Posterior vena cava (tissue), 2 donors: Measurements from ENCODE around the gene TRIOBP. TPM values are rescaled to one million over a fixed set of nuclear protein-coding genes. Genes with fewer than 3 reads are reported as not detected.
A peak's percentile ranks its signal among the peaks of the same experiment; 100 is the strongest.

Source experiments
- DNase-seq: peaks from one replicate; pipeline ENCODE4 v3.0.0-alpha.2; 2020; ENCODE audit warnings: low spot score
- intact Hi-C, 2 donors: fragments of 100-400 bp; cut with DNase I; formaldehyde crosslinking; loops; one replicate each; pipeline versions ENCODE4 v1.14.1 to v1.14.2; 2022 to 2023
- total RNA-seq, 2 donors: library from RNA; stranded (reverse); fragmentation: NEBNext Ultra II Directional; extraction: Animal tissue kit (Norgen Biotek cat#: 25700); gene quantifications; one replicate each; pipeline ENCODE4 v1.2.1, GENCODE V29; 2021
- donor health status: DM: yes; HTN: yes; CAD: no.
- donor health status: DM: yes; HTN: yes; CAD: no.

Gene TRIOBP
- total RNA-seq, 2 donors from 2014 or later: 93.8 to 95.8 TPM

DNA sequence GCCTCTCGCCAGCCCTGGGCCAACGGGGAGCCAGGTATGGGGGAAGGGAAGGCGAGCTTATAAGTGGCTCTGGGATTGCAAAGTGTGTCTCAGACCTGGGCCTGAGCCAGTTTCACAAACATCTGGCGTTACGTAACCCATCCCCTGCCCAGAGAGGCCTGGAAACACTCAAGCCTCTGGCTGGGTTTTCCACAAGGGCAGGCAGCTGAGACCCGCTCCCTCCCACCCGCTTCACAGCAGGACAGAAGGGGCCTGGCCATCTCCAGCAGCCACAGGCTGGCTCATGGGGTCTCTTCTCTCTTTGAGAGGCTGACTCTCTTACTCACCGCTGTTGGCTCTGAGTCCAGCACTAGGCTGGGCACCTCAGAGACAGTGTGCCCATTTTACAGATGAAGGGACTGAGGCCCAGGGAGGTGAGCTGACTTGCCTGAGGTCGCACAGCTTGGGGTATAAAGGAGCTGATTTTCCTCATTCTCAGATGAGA, 44.5 kb downstream of the TRIOBP start:
- intact Hi-C loops: no loop called here
- peak; percentile 93 for DNase-seq

DNA sequence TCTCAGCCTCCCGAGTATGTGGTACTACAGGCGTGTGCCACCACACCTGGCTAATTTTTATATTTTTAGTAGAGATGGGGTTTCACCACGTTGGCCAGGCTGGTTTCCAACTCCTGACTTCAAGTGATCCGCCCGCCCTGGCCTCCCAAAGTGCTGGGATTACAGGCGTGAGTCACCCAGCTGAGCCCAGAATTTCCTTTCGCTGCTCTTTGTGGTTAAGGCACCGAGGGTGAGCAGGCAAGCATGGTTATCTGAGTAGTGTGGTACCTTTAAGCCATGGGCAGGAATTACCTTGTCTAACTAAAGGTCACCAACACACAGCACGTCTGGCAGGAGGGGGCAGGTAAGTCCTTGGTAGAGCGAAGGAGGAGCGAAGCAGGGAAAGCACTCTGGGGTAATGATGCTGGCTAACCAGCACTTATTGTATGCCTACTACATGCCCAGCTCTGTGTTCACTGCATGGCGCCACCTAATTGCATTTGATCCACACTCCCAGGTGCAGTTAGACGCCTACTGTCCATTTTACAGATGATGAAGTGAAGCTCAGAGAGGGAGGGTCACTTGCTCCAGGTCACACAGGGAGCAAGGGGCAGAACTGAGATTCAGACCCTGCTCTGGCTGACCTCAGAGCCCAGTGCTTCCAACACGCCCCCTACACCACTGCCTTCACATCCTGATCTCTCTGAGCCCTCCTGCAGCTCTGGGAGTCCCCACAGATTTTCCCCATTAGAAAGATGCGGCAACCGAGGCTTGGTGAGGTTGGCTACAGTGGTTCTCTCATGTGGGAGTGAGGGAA, 45.7 kb downstream of the TRIOBP start:
- intact Hi-C loops: no loop called here
- DNase-seq: no peak

DNA sequence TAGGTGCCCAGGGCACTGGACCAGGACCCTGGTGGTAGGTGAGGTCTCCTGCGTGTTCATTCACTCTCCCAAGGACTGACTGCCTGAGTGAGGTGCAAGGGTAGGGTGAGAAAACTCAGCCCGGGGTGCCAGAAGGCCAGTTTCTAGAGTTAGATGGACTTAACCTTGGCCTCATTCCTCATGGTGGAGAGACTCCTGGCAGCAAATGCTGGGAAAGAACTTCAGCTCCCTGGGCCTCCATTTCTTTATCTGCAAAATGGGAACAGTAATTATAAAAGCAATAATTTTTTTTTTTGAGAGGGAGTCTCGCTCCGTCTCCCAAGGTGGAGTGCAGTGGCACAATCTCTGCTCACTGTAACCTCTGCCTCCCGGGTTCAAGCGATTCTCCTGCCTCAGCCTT, 47.7 kb downstream of the TRIOBP start:
- intact Hi-C loops: no loop called here
- DNase-seq: no peak

DNA sequence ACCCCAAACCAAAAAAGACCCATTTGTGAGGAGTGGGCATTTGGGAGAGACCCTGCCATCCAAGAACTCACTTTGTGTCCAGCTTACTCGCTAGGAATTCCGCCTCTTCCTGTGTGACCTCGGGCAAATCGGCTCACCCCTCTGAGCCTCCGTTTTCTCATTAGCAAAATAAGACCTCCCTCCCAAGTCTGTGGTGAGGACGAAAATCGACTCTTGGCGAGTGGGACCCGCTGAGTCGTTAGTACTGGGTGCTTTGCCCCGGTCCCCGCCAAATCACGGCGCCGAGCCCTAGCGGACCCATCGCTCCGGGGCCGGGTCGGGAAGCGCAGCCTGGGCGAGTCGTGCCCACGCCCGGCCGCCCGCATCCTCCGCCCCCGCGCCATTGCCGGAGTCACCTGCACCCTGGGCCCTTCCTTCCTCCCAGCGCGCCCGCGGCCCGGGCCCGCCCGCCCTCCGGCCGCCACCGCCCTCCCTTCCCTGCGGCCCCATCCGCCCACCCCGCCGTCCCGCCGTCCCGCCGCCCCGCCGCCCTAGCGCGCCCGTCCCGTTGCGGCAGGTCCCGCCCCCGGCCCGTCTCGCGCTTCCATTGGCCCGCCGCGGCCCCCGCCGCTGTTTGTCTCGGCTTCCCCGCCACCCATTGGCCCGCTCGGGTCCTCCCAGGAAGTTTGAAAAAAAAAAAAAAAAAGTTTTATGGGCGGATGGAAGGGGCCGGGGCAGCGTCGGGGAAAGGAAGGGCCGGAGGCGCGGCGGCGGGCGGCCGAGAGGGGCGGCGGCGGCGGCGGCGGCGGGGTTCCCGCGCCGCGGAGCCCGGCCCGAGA, 48.9 kb downstream of the TRIOBP start:
- peak; percentile 97 for DNase-seq
- intact Hi-C loops: no loop called here

- no peak for DNase-seq
- intact Hi-C loops: no loop called here
These were observed 49.7 kb downstream of the TRIOBP start for GRCh38 chr22:37746366-37747079.

DNA sequence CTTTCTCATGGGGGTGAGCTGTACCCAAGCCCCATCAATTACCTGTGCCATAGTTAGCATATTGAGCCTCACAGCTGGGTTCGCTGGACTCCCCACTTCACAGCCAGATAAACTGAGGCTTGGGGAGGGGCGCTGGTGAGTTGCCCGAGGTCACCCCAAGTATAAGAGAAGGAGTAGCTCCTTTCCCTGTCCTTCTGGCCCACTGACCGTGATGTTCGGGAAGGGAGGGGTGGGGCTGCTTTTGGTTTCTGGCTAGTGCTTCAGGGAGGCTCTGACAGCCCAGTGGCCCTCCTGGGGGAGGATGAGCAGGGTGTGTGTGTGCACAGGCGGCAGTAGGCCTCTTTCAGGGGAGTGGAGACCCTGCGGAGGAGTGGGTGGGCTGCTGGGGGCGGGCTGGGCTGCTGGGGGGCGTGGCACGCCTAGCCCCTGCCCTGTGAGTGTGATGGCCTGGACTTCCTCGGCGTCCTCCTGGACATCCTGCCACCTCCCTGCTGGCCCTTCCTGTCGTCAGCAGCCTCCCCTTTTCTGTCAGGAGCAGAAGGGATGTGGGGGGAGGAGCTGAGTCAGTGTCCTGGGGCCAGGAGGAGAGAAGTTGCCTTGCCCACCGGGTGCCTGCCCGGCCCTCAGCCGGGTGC, 50.3 kb downstream of the TRIOBP start:
- no peak for DNase-seq
- intact Hi-C loops: no loop called here

DNA sequence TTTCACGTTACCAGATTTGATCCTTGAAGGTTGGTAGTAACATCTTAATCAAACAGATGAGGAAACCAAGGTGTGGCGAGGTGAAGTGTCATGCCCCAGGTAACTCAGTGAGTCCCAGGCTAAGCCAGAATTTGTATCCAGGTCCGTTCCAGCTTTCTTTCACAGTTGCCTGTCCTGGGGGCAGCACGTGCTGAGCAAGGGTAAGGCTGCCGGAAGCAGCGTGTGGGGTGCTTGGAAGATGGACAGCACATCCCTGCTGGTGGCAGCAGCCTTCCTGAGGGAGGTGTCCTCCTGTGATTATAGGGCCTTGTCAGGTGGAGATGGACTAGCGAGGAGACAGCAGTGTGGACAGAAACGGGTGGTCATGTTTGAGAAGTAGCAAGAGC, 50.9 kb downstream of the TRIOBP start:
- intact Hi-C loops: no loop called here
- DNase-seq: no peak

DNA sequence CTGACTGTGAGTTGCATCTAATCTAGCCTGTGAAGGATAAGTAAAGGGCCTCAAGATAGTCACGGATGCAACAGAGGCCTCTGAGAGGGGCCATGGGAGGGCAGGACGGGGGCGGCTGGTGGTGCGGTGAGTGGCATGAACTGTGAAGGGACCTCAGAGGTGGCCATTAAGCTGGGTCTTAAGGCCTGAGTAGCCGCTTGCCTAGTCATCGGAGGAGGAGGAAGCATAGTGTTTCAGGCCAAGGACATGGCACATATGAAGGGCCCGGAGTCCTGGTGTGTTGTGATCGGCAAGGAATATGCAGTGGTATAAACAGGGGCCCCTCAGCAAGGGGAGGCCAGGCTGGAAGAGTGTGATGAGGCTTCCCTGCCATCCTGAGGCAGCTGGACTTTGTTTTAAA, 51.8 kb downstream of the TRIOBP start:
- DNase-seq: no peak
- intact Hi-C loops: no loop called here

DNA sequence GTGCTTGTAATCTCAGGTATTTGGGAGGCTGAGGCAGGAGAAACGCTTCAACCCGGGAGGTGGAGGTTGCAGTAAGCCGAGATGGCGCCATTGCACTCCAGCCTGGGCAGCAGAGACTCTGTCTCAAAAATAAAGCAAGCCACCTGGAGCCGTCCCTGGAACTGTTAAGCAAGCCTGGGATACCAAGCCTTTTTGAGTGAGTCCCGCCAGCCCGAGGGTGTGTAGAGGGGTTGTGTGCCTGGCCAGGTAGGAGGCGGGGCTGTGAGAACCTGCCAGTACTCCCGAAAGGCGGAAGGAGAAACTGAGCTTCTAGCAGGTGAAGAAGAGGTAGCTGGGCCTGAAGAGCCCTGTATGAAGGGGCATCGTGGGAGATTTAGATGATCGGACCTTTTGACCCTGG, 52.4 kb downstream of the TRIOBP start:
- intact Hi-C loops: no loop called here
- DNase-seq: no peak

DNA sequence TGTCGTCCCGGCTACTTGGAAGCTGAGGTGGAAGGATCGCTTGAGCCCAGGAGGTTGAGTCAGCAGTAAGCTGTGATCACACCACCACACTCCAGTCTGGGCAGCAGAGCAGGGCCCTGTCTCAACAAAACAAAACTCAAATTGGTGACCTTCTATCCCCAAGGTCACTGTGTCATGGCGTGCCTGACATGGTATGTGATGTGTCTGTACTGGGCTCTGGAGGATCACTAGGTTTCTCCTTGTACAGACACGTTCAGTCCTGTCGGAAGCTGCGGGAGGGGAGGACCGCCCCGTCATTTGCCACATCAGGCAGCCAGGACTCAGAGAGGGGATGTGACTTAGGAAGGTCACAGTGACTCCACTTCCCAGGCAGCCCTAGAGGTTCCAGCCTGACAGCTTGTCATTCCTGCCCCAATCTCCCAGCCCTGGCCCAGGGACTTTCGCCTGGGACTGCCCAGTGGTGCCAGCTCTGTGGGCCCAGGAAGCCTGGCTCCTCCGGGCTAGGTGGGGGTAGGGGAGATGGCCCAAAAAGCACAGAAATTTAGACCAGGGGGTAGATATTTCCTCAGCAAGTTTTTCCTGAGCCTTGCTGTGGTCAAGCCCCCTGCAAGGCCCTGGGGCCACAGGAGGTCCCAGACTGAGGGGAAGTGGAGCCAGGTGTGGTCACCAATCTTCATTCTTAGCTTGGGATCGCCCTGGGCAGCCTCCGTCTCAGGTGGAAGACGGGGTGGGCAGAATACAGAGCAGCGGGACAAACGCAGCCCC, 53.2 kb downstream of the TRIOBP start:
- intact Hi-C loops: no loop called here
- DNase-seq: no peak

GRCh38 chr22:37750596-37751162, 53.8 kb downstream of the TRIOBP start:
- intact Hi-C loops: no loop called here

GRCh38 chr22:37751449-37752188, 54.8 kb downstream of the TRIOBP start:
- DNase-seq: no peak
- intact Hi-C loops: no loop called here

More at GRCh38 chr22:37750596-37751162, 53.8 kb downstream of the TRIOBP start:
- no peak for DNase-seq

DNA sequence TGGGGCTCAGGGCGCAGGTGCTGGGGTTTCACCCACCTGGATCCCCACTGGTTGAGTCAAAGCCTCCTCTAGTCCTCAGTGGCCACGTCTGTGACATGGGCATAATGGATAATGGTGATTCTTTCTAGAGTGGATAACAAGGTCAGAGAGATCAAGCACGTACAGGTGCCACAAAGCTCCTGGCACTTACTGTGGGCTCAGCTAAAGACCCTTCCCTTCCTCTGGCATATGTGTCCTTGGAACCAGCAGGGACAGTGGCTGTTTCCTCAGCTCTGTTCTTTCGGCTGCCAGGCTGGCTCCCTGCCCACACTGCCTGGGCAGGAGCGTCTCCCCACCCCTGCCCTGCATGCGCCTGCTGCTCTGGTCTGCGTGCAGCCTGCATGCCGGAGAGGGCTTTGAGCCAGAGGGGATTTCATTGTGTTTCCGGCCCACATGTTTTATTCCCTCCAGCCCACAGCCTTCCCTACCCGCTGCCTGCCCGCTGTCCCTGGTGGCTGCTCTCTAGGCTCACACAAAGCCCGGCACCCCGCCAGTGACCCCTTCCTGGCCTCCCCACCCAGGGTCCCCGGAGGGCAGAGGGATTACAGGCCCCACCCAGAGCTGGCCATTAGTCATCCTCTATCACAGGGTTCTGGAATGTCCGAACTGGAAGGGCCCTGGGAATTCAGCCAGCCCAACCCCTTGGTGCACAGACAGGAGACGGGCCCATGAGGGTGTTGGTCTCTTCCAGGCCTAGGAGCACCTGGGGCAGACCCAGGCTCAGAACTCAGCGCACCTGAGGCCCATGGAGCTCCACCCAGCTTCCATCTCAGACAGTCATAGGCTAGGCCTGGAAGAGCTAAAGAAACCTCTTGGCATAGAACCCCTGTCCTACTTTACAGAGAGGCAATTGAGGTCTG, 55.6 kb downstream of the TRIOBP start:
- intact Hi-C loops: no loop called here
- DNase-seq: peak; percentile 97

DNA sequence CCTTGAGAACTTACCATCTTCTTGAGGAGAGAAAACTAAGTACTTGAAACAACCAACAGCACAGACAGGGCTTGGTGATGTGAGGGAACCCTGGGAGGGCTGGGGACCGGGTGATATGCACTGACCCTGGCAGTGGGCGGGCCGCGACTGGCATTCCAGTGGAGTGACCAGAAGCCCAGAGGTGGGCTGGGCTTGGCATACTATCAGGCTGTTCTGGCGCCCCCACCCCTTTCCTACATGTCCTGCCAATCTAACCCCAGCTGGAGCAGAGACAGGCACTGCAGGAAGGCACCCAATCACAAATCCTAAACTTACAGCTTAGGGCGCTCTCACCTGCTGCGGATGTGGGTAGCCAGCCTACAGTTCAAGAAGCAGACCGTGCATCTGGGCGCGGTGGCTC, 56.9 kb downstream of the TRIOBP start:
- DNase-seq: no peak
- intact Hi-C loops: no loop called here

- intact Hi-C loops: no loop called here
- DNase-seq: no peak
These were observed 60.8 kb downstream of the TRIOBP start for GRCh38 chr22:37757663-37758062.

DNA sequence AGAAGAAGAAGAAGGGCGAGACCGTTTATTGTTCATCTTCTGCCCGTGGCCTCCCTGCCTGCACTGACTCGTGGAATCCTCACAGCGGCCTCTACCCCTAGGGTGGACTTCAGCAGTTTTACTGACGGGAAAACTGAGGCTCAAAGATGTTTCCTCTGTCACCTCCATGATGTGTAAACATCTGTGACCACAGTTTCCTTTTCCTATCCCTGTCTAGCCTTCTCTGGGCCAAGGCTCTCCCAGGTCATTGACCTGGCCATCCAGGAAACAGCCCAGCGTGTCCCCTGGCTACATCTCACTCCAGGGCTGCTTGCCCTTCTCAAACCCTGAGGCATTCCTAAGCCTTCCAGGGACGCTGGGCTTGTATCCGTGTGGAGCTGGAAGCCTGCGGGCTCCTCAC, 61.8 kb downstream of the TRIOBP start:
- no peak for DNase-seq
- intact Hi-C loops: no loop called here

GRCh38 chr22:37759281-37759680, 62.4 kb downstream of the TRIOBP start:
- intact Hi-C loops: no loop called here
- no peak for DNase-seq
